GM19455 (cell line): Measurements from ENCODE around the gene FAM50A.
A peak's percentile ranks its signal among the peaks of the same experiment; 100 is the strongest.
"Not testable (repeated sequence)": the region's sequence is repeated elsewhere in the genome, so short reads cannot be mapped to it uniquely, and the experiment has no call there.

Source experiments
- ATAC-seq: cut with Tn5 transposase; IDR thresholded peaks from one replicate; pipeline ENCODE4 v1.9.1; 2021; ENCODE audit not compliant: unreplicated experiment

Gene FAM50A, protein sequence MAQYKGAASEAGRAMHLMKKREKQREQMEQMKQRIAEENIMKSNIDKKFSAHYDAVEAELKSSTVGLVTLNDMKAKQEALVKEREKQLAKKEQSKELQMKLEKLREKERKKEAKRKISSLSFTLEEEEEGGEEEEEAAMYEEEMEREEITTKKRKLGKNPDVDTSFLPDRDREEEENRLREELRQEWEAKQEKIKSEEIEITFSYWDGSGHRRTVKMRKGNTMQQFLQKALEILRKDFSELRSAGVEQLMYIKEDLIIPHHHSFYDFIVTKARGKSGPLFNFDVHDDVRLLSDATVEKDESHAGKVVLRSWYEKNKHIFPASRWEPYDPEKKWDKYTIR

DNA sequence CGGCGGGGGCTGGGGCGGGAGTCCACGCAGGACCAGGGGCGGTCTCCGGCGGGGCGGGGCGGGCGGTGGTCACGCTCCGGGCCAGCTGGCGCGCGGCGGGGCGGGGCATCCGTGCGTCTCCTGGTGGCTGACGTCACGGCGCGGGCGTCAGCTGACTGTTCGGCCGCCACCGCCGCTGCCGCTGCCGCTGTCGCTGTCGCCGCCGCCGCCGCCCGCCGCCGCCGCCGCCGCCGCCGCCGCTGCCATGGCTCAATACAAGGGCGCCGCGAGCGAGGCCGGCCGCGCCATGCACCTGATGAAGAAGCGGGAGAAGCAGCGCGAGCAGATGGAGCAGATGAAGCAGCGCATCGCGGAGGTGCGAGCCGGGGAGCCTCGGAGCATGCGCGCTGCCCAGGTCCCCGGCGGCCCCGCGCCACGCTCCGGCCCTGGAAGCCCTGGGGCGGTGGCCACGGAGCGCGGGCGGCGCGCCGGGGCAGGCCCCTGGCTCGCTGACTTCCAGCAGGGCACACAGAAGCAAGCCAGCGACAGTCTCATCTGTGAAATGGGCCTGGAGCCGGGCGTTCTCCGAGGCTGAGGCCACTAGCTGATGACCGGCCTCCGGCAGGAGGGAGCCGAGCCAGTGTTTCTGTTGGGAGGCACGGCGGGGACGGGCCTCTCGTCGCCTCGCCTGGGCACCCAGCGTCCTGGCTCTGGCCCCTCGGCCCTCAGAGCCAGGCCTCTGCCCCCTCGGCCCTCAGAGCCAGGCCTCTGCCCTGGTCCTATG is at the start of gene FAM50A:
TSS of gene FAM50A (plus strand) at position 150 of the 763 bp plus-strand sequence. CDS start at position 245, 95 bp downstream.
- ATAC-seq: peak; percentile 76

DNA sequence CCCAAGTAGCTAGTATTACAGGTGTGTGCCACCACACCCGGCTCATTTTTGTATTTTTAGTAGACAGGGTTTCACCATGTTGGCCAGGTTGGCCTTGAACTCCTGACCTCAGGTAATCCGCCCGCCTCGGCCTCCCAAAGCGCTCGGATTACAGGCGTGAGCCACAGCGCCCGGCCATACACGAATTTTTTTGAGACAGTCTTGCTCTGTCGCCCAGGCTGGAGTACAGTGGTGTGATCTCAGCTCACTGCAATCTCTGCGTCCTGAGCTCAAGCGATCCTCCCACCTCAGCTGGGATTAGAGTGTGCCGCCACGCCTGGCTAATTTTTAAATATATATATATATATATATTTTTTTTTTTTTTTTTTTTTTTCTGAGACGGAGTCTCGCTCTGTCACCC is 47.6 kb upstream of the FAM50A start:
- not testable (repeated sequence) for ATAC-seq

DNA sequence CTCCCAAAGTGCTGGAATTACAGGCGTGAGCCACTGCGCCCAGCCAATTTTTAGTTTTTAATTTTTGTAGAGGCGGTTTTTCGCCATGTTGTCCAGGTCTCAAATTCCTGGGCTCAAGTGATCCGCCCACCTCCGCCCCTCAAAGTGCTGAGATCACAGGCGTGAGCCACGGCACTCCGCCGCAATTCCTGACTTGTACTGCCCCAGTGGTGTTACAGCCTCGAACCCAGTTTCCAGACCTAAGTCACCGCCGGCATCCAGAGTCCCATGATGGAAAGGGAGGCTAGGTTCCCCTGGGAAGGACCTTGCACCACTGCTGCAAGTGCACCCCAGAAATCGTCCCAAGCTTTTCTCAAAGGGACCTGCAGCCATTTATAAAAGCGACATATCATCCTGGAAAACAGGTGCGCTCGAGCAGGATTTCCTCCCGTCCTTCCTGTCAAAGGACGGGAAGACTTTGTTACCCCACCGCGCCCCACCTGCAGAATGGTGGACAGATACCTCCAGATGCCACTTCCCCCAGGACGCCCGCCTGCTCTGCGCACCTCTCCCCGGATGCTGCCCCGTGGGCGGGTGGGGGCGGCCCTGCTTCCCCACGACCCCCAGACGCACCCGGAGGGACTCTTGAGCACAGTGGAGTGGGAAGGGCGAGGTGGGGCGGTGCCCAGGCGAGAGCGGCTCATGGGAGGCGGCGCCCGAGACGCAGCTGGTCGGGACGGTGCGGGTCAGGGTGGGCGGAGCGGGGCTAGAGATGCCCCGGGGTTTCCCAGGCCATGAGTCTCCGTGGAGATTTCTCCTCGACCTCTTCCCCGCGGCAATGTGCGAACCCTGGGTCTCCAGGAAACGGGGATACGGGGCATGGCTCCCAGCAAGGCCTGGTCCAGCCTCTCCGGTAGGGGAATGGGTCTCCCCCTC is 46.7 kb upstream of the FAM50A start:
- ATAC-seq: peak; percentile 44

DNA sequence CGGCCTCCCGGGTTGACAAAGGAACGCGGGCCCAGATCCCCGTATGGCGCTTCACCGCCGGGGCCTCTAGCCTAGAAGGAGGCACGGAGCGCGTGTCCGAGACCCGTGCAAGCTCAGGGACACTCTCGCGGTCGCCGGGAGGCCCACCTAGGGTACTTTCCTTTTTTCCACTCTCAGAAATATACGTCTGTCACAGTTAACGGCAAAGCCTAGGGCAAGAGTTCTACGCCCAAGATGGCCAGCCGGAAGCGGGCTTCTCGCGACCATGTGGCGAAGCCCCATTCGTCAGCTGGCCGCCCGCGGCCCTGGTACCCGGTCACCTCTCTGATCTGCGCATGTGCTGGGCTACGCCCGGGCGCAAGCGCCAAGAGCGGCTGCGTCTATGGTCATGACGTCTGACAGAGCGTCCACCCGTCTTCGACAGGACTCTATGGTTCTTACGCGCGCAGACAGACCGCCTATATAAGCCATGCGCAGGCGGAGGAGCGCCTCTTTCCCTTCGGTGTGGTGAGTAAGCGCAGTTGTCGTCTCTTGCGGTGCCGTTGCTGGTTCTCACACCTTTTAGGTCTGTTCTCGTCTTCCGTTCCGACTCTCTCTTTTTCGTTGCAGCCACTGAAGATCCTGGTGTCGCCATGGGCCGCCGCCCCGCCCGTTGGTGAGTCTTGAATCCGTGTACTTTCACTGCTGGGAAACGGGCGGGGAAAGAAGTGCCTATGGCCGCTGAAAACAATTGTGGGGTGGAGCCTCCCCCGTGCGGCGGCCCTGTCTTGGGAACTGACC is 45.9 kb upstream of the FAM50A start, which contains the start of gene RPL10:
TSS of gene RPL10 (plus strand) at position 490 of the 780 bp plus-strand sequence. CDS start at position 633, 143 bp downstream.
- peak; percentile 67 for ATAC-seq

DNA sequence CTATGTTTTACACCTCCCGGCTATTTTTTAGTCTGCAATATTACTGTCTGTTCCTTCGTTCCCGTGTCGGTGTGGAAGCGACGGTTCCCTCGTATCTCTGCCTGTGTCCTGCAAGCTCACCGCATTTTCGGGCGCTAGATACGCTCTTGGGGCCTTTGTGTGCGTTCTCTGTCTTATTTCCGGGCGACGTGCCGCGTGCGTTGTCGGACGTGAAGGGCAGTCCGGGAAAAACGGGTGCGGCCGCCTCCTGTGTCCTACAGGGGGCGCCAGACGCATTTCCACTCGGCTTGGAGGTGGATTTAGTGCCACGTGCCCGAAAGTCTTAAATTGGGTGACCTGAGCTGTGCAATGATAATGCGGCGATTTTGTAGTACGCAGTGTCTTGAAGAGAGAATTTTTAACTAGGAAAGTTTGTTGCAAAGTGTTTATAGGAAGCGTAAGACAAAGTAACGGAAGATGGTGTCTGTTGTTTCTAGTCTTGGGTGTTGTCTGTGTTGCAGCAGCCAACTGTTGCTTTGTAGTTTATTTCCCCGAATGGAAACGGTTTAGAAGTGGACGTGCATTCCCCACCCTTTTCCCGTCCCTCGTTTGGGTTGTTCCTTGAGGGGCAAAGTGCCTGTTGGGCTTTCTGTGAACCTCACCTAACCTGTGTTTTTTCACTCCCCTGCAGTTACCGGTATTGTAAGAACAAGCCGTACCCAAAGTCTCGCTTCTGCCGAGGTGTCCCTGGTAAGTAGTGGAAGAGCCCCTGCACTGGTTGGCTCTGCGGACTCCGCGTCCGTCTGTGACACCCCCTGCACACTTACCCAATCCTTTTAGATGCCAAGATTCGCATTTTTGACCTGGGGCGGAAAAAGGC is 45.0 kb upstream of the FAM50A start:
- ATAC-seq: peak; percentile 31

DNA sequence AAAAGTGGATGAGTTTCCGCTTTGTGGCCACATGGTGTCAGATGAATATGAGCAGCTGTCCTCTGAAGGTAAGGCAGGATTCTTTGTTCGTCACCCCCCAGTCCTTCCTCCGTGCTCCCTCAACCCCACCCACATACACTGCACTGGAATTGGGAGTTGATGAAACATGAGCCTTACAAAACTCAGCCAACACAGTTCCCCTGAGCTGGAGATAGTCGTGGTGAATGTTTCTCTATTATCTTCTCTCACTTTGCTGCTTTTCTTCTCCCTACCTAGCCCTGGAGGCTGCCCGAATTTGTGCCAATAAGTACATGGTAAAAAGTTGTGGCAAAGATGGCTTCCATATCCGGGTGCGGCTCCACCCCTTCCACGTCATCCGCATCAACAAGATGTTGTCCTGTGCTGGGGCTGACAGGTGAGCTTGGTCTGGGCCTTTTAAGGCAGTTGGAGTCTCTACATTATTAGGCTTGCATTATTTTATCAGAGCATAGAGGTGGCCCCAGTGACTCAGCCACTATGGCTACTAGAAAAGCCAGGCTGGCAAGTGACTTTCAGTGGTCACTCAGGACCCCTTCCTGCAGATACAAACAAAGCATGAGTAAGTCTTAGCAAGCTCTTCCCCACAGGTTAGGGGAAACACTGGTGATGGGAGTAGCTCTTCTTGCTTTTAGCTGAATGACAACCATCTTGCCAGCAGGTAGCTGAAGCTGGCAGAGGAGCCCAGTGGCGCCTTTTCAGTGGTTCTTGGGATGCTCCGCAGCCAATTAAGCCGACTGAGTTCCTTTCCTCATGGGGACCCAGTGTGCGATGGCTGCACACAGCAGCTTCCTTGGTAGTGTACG is 44.2 kb upstream of the FAM50A start:
- no peak for ATAC-seq

DNA sequence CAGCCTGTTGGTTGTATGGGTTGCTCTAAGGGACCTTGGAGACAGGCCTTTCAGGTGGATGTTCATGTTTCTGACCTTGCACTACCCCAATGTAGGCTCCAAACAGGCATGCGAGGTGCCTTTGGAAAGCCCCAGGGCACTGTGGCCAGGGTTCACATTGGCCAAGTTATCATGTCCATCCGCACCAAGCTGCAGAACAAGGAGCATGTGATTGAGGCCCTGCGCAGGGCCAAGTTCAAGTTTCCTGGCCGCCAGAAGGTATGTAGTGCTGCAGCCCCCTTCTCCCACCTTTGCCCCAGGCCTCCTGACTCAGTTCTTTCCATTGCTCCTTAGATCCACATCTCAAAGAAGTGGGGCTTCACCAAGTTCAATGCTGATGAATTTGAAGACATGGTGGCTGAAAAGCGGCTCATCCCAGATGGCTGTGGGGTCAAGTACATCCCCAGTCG is 43.5 kb upstream of the FAM50A start:
- ATAC-seq: not testable (repeated sequence)

DNA sequence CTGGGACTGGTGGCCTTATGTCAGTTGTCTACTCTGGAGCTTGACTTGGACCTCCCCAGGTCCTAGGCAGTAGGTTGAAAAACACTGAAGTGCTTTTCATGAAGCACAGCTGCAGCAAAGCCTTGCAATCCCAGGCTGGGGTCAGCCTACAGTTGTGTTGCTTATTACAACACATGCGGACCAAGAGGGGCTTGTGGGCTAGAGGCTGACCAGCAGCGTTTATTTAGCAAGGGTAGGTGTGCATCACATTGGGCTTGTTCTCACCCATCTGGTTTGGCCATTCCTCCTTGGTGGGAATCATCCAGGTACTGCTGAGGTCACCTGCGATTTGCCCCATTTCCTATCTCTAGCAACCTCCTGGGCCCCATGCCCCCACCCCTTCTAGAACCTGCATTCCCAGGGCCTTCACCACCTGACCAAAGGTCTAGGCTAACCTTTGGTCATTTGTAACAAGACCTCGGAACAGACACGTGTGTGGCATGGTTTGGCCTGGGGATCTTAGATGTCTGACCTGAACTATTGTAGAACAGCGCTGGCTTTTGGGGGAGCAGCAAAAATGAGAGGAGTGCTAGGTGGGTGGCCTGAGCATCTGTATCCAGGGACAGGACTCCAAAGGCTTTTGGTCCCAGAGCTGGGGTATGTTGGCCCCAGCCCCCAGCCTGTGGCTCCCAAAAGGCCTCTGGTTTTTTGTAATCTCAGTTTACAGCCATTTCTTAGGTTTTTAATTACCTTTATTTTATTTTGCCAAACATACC is 42.7 kb upstream of the FAM50A start:
- no peak for ATAC-seq

DNA sequence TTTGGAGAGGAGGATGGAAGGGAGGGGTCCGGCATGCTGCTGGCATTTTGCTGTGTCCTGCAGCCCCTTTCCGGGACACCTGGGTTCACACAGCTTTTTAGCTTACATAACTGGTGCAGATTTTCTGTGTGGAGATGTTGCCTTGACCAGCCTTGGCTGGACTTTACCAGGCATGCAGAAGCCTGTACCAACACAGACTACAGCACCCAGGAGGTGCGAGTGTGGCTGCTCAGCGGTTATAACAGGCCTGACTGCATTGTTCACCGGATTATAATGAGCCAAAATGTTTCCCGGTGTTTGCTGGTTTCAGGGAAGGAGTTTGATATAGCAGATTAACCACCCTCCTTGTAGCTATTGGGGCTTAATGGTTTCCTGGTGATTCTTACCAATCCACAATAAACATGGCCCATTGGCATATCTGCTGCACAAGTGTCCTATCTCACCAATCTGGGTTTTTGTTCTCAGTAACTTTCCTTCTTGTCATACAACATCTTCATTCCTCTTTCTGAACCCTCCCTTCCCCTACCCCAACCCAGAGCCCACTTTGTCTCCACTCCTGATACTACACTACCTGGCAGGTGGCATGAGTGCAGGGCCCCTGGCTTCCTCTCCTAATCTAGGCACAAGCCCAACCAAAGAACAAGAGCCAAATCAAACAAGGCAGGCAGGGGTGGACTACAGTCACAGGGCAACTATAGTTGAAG is 41.9 kb upstream of the FAM50A start:
- ATAC-seq: no peak

DNA sequence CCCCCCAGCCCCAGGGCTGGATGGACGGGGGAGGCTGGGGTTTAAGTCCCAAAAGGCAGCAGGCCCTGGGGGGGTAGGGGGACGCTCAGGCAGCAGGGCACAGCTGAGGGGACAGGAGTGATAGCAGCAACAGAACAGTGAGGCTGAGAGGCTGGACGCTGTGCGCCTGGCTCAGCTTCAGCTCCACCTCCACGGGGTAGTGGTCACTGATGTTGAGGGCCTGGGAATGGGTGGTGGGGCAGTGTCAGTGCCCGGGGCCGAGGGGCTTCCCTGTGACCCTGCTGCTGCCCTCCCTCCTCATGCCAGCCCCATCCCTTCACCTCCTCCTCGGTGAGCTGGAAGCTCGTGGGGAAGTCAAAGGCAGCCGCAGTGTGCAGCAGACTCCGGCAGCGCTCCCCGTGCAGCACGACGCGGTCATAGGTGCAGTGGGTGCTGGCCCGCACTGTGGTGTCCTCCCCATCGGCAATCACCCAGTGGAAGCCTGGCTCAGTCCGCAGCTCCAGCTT is 41.3 kb upstream of the FAM50A start:
- ATAC-seq: no peak

DNA sequence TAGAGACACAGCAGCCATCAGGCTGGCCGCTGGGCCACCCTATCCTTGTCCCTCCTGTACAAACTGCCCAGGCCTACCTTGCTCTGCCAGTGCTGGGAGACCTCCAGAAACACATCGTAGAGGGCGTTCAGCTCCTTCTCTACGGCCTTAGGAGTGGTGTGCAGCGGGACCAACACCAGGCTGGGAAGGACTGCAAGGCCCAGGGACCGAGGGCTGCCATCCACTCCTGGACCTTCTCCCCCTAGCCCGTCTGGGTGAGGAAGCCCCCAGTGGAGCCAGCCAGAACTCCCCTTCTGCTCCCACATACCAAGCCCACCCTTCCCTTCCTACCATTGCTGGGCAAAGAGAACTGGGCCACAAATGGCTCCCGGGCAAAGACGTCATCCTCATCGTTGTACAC is 40.7 kb upstream of the FAM50A start:
- ATAC-seq: no peak

DNA sequence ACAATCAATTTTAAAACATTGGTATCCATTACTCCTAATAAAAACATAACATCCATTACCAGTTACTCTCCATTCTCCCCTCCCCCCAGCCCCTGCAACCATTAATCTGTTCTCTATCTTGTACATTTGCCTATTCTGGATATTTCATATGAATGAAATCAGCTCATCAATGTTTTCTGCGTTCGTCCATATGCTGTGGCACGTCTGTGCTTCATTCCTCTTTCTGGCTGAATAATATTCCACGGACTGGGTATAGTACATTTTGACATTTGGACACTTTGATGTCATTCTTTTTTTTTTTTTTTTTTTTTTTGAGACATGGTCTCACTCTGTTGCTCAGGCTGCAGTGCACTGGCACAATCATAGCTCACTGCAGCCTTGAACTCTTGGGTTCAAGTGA is 40.1 kb upstream of the FAM50A start:
- no peak for ATAC-seq

DNA sequence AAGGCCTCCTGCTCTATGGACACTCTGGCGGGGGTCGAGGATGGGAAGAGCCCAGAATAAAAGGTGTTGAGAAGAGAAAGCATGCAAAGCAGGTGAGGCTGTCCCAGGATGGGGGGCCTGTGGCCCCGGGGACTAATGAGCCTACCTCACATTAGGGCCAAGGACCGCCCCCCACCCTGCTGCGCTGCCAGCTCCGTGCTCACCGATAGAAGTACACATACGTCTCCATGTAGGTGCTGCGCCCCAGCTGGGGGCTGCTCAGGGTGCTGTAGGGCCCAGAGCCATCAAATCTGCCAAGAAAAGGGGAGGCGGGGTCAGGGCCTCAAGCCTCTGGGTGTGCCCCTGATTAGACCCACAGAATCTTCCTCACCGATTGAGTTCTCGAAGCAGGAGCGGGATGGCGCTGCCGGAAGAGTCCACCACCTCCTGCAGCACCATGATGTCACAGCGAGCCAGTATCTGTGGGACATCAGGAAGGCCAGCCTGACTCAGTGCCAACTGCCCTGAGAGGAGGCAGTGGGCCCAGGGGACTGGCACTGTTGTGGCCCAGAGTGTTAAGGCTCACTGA is 39.2 kb upstream of the FAM50A start:
- ATAC-seq: no peak

DNA sequence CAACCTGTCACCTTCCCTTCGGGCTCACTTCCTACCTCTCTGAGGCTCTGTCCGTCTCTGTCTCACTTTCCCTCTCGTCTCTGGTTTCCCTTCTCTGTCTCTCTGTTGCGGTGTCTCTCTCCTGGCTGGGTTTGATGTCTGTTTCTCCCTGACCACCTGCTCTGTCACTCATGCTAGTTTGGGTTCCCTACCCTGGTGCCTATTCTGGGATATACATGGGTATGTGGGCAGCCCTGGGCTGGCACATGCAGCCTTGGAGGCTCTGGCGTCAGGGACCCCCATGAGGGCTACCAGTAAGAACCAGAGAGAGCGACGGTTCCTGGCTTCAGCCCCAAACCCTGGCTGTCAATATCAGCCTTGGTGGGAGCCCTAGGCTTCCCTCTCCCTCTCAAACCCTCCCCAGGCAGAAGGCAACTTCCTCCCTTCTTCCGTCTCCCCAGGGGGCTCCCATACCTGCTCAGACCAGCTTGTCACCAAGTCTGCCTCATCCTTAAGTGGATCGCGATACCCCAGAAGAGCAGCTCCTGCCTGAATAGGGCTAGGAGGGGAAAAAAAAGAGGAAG is 35.2 kb upstream of the FAM50A start:
- peak; percentile 13 for ATAC-seq

DNA sequence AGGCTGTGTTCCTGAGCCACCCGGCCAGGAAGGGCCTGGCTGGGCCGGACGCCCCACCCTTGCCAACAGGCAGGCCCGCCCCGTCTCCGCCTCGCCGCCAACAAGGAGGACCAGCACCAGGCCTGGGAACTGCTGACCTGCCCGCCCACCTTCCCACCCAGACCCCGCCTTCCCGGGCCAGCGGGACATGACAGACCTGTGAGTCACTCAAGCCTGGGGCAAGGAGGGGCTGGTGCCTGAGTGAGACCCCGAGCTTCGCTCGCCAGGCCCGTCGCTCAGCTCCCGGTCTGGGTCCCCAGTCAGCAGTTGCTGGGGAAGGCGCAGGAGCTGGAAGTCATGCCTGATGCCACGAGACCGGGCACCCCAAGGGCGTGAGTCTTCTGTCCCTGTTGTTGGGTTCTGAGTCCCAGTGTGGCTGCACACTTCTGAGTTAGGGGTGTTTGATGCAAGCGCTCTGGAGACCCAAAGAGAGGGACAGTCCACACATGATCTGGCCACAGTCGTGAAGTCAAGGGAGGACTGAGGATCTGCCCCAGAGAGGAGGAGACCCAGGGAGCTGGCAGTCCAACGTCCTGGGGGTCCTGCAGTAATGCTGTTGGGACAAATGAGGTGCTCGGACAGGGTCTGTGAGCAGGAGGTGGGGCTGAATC is 34.6 kb upstream of the FAM50A start, which contains the start of gene DNASE1L1:
TSS of gene DNASE1L1 (minus strand) at position 33 of the 650 bp plus-strand sequence. CDS start 3,686 bp downstream, outside the sequence.
- peak; percentile 44 for ATAC-seq

DNA sequence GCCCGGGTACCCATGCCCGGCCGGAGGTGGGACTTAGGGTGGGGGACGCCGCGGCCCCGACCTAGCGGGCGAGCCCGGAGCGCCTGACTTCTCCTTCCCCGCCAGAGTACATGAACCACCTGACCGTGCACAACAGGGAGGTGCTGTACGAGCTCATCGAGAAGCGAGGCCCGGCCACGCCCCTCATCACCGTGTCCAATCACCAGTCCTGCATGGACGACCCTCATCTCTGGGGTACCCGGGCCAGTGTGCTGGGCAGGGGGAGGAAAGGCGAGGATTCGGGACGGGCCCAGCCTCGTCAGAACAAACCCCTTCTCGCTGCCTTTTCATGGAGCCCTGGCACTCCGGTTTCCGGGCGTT is 32.0 kb upstream of the FAM50A start:
- no peak for ATAC-seq
